Uterus (tissue), 2 donors: ENCODE measurements around the gene CACNA1B.

Experiments used
- CTCF ChIP-seq, 4 experiments: fragments of 200-600 bp in 2 of 4; fragments of 450-650 bp in 2 of 4; sonication (generic) in 2 of 4; IDR thresholded peaks; one replicate each; pipeline ENCODE4 v1.5.1; 2016 to 2019; ENCODE audit warnings: antibody characterized with exemption in 4 of 4, mild to moderate bottlenecking in 2 of 4, moderate library complexity in 1 of 4
- POLR2A ChIP-seq, 2 donors: fragments of 450-650 bp; IDR thresholded peaks; one replicate each; pipeline ENCODE4 v1.6.1; 2016; ENCODE audit warnings: antibody characterized with exemption in 2 of 2, mild to moderate bottlenecking in 1 of 2, moderate library complexity in 1 of 2

GRCh38 chr9:138067613-138068367, 190.2 kb downstream of the CACNA1B start:
- TF ChIP-seq CTCF (IDR thresholded peaks at IDR 0.05), result no peak
- TF ChIP-seq POLR2A (IDR thresholded peaks at IDR 0.05), result no peak
